Epithelial cell of esophagus (primary cell): ENCODE data around the gene BIRC2.

Experiments
- DNase-seq: peaks from one replicate; pipeline ENCODE4 v3.0.0; 2010; ENCODE audit warnings: low read depth
- H3K4me3 ChIP-seq: 2 replicates; pipeline ENCODE4 v1.5.1; 2011; ENCODE audit warnings: mild to moderate bottlenecking, low read length, control low read depth
- CTCF ChIP-seq: IDR thresholded peaks from 2 replicates; pipeline ENCODE4 v1.5.1; 2011; ENCODE audit warnings: low read depth, mild to moderate bottlenecking, low read length, control low read depth, inconsistent platforms; ENCODE audit not compliant: insufficient read depth; ENCODE audit errors: missing control alignments

BIRC2 gene

GRCh38 chr11:102422817-102423712 lies 76.1 kb downstream of the BIRC2 start:
- no peak for TF ChIP-seq CTCF
- no peak overlapping the region for H3K4me3 ChIP-seq
- no peak for DNase-seq

GRCh38 chr11:102423936-102424335 lies 76.9 kb downstream of the BIRC2 start:
- DNase-seq, result no peak
- no peak for TF ChIP-seq CTCF
- H3K4me3 ChIP-seq, result no peak overlapping the region

- no peak for TF ChIP-seq CTCF
- DNase-seq, result no peak
- H3K4me3 ChIP-seq, result no peak overlapping the region
Observed at GRCh38 chr11:102426000-102426399, 79.0 kb downstream of the BIRC2 start.

- no peak for DNase-seq
- no peak for TF ChIP-seq CTCF
- no peak overlapping the region for H3K4me3 ChIP-seq
Observed at GRCh38 chr11:102426570-102426969, 79.6 kb downstream of the BIRC2 start.

GRCh38 chr11:102427068-102427467 lies 80.1 kb downstream of the BIRC2 start:
- no peak for DNase-seq
- no peak overlapping the region for H3K4me3 ChIP-seq
- TF ChIP-seq CTCF, result no peak
